Activated T-helper 2 cell treated with anti-CD3 and anti-CD28 coated beads, Interferon-gamma antibody, Interleukin-2, Interleukin-4, amounts not matched to agents 10 μg/mL and 5 μg/mL and 100 μg/mL, durations not matched to agents 14 hours and 24 hours and 36 hours (primary cell): ENCODE data around the gene RADIL. TPM values are rescaled to one million over a fixed set of nuclear protein-coding genes. Genes with fewer than 3 reads are reported as not detected.
"Not testable (repeated sequence)": the region's sequence is repeated elsewhere in the genome, so short reads cannot be mapped to it uniquely, and the experiment has no call there.

Experiments used
- DNase-seq: peaks from one replicate; pipeline ENCODE4 v3.0.0; 2021; ENCODE audit warnings: low spot score
- H3K27ac Mint-ChIP-seq: one replicate; pipeline ENCODE4 v1.8.0; 2021; ENCODE audit warnings: mixed read lengths
- H3K27me3 Mint-ChIP-seq: one replicate; pipeline ENCODE4 v1.8.0; 2021; ENCODE audit warnings: low read depth, mixed read lengths
- H3K36me3 Mint-ChIP-seq: one replicate; pipeline ENCODE4 v1.8.0; 2021; ENCODE audit warnings: low read depth, mixed read lengths
- H3K4me1 Mint-ChIP-seq: one replicate; pipeline ENCODE4 v1.8.0; 2021; ENCODE audit warnings: low read depth, mixed read lengths
- H3K4me3 Mint-ChIP-seq: one replicate; pipeline ENCODE4 v1.8.0; 2021; ENCODE audit warnings: low read depth, mild to moderate bottlenecking, moderate library complexity, mixed read lengths
- H3K9me3 Mint-ChIP-seq: one replicate; pipeline ENCODE4 v1.8.0; 2021; ENCODE audit warnings: mixed read lengths
- intact Hi-C: fragments of 100-400 bp; cut with micrococcal nuclease; formaldehyde crosslinking; loops from one replicate; pipeline ENCODE4 v1.15.1; 2023
- total RNA-seq: library from RNA; stranded (reverse); gene quantifications from 2 replicates; pipeline ENCODE4 v1.2.3, GENCODE V29; 2022

Gene RADIL
- total RNA-seq, 1 donor from 2014 or later: 0.16 TPM

- H3K4me3 Mint-ChIP-seq, H3K4me1 Mint-ChIP-seq, H3K27ac Mint-ChIP-seq, intact Hi-C loops, DNase-seq, H3K27me3 Mint-ChIP-seq, H3K9me3 Mint-ChIP-seq: not testable (repeated sequence)
- peaks cover 15% of the 10 kb centered on the region for H3K36me3 Mint-ChIP-seq
These were observed 90.0 kb downstream of the RADIL start for GRCh38 chr7:4793385-4793993.

- Mint-ChIP-seq H3K36me3 (peaks cover 19% of the 10 kb centered on the region), H3K4me3 (no peak overlapping the region), H3K4me1 (peaks cover 2% of the 10 kb centered on the region), H3K9me3 (no peaks in the 10 kb centered on the region), H3K27ac (no peak overlapping the region), H3K27me3 (no peaks in the 10 kb centered on the region)
- no peak for DNase-seq
- intact Hi-C loops: no loop called here
These were observed 90.9 kb downstream of the RADIL start for GRCh38 chr7:4792537-4793126.

- intact Hi-C loops: no loop called here
- Mint-ChIP-seq H3K4me1 (peaks cover 2% of the 10 kb centered on the region), H3K27ac (no peak overlapping the region), H3K4me3 (no peak overlapping the region), H3K9me3 (no peaks in the 10 kb centered on the region), H3K36me3 (peaks cover 20% of the 10 kb centered on the region), H3K27me3 (no peaks in the 10 kb centered on the region)
- DNase-seq: peak; percentile 71
These were observed 91.6 kb downstream of the RADIL start for GRCh38 chr7:4791738-4792536.

GRCh38 chr7:4791101-4791737 lies 92.3 kb downstream of the RADIL start:
- H3K27ac Mint-ChIP-seq: no peak overlapping the region
- H3K36me3 Mint-ChIP-seq: peaks cover 20% of the 10 kb centered on the region
- intact Hi-C loops: no loop called here
- no peak for DNase-seq
- H3K27me3 Mint-ChIP-seq: no peaks in the 10 kb centered on the region
- peaks cover 2% of the 10 kb centered on the region for H3K4me1 Mint-ChIP-seq
- no peak overlapping the region for H3K4me3 Mint-ChIP-seq
- H3K9me3 Mint-ChIP-seq: no peaks in the 10 kb centered on the region

GRCh38 chr7:4790516-4790991 lies 93.0 kb downstream of the RADIL start:
- intact Hi-C loops: no loop called here
- no peak for DNase-seq
- no peaks in the 10 kb centered on the region for H3K27me3 Mint-ChIP-seq
- H3K4me1 Mint-ChIP-seq: peaks cover 2% of the 10 kb centered on the region
- H3K9me3 Mint-ChIP-seq: no peaks in the 10 kb centered on the region
- peaks cover 24% of the 10 kb centered on the region for H3K36me3 Mint-ChIP-seq
- no peak overlapping the region for H3K4me3 Mint-ChIP-seq
- H3K27ac Mint-ChIP-seq: no peak overlapping the region

GRCh38 chr7:4790078-4790465 lies 93.4 kb downstream of the RADIL start:
- Mint-ChIP-seq H3K27me3 (no peaks in the 10 kb centered on the region), H3K27ac (no peak overlapping the region), H3K9me3 (no peaks in the 10 kb centered on the region), H3K4me1 (peaks cover 2% of the 10 kb centered on the region), H3K36me3 (peaks cover 24% of the 10 kb centered on the region), H3K4me3 (no peak overlapping the region)
- no peak for DNase-seq
- intact Hi-C loops: no loop called here

GRCh38 chr7:4789194-4790077 lies 94.1 kb downstream of the RADIL start:
- Mint-ChIP-seq H3K27me3 (no peaks in the 10 kb centered on the region), H3K4me1 (peaks cover 2% of the 10 kb centered on the region), H3K36me3 (peaks cover 20% of the 10 kb centered on the region), H3K4me3 (no peak overlapping the region), H3K9me3 (no peaks in the 10 kb centered on the region), H3K27ac (no peak overlapping the region)
- intact Hi-C loops: no loop called here
- no peak for DNase-seq

- peaks cover 18% of the 10 kb centered on the region for H3K36me3 Mint-ChIP-seq
- no peaks in the 10 kb centered on the region for H3K27me3 Mint-ChIP-seq
- no peak for DNase-seq
- no peaks in the 10 kb centered on the region for H3K9me3 Mint-ChIP-seq
- intact Hi-C loops: no loop called here
- H3K27ac Mint-ChIP-seq: no peak overlapping the region
- H3K4me3 Mint-ChIP-seq: no peak overlapping the region
- no peaks in the 10 kb centered on the region for H3K4me1 Mint-ChIP-seq
These were observed 94.8 kb downstream of the RADIL start for GRCh38 chr7:4788627-4789189.

GRCh38 chr7:4787947-4788626 lies 95.4 kb downstream of the RADIL start:
- intact Hi-C loops: no loop called here
- peaks cover 18% of the 10 kb centered on the region for H3K36me3 Mint-ChIP-seq
- no peak overlapping the region for H3K4me3 Mint-ChIP-seq
- no peaks in the 10 kb centered on the region for H3K9me3 Mint-ChIP-seq
- no peaks in the 10 kb centered on the region for H3K27me3 Mint-ChIP-seq
- no peak overlapping the region for H3K27ac Mint-ChIP-seq
- no peak for DNase-seq
- no peaks in the 10 kb centered on the region for H3K4me1 Mint-ChIP-seq

GRCh38 chr7:4787541-4787940 lies 96.0 kb downstream of the RADIL start:
- H3K27ac Mint-ChIP-seq: no peak overlapping the region
- H3K9me3 Mint-ChIP-seq: no peaks in the 10 kb centered on the region
- no peaks in the 10 kb centered on the region for H3K27me3 Mint-ChIP-seq
- intact Hi-C loops: no loop called here
- peaks cover 18% of the 10 kb centered on the region for H3K36me3 Mint-ChIP-seq
- no peak overlapping the region for H3K4me3 Mint-ChIP-seq
- H3K4me1 Mint-ChIP-seq: no peaks in the 10 kb centered on the region
- DNase-seq: no peak

- DNase-seq: no peak
- peaks cover 23% of the 10 kb centered on the region for H3K36me3 Mint-ChIP-seq
- intact Hi-C loops: no loop called here
- no peak overlapping the region for H3K27ac Mint-ChIP-seq
- no peaks in the 10 kb centered on the region for H3K9me3 Mint-ChIP-seq
- H3K4me3 Mint-ChIP-seq: no peak overlapping the region
- no peaks in the 10 kb centered on the region for H3K4me1 Mint-ChIP-seq
- no peaks in the 10 kb centered on the region for H3K27me3 Mint-ChIP-seq
These were observed 97.5 kb downstream of the RADIL start for GRCh38 chr7:4786015-4786414.
